ENCODE measurements around the gene KRTAP4-11.
"Not testable (repeated sequence)": the region's sequence is repeated elsewhere in the genome, so short reads cannot be mapped to it uniquely, and the experiment has no call there.

Gene KRTAP4-11

DNA sequence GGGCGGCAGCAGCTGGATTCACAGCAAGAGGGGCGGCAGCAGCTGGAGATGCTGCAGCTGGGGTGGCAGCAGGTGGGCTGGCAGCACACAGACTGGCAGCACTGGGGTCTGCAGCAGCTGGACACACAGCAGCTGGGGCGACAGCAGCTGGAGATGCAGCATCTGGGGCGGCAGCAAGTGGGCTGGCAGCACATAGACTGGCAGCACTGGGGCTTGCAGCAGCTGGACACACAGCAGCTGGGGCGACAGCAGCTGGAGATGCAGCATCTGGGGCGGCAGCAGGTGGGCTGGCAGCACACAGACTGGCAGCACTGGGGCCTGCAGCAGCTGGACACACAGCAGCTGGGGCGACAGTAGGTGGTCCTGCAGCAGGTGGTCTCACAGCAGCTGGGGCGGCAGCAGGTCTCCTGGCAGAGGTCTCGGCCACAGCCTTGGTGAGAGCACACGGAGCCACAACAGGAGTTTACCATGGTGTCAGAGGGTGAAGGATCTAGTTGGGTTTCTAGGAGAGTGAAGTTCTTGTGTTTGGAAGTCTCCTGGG lies at the start of gene KRTAP4-11:
KRTAP4-11 (minus strand) TSS at position 528 of the 541 bp plus-strand sequence; CDS start at position 470, 58 bp downstream.
- not testable (repeated sequence) for TF ChIP-seq GATA2, GATA3 (IDR thresholded peaks at IDR 0.05; ENCODE audit: low read depth, low read length)

DNA sequence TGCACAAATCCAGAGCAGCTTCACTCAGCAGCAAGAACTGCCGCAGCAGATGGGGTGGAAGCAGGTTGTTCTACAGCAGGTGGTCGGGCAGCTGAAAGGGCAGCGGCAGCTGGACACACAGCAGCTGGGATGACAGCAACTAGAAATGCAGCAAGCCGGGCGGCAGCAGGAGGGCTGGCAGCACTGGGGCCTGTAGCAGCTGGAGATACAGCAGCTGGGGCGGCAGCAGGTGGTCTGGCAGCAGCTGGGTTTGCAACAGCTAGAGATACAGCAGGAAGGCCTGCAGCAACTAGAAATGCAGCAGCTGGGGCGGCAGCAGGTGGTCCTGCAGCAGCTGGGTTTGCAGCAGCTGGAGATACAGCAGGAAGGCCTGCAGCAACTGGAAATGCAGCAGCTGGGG lies 49.4 kb upstream of the KRTAP4-11 start:
- TF ChIP-seq GATA2 (IDR thresholded peaks at IDR 0.05; ENCODE audit: low read depth, low read length) = no peak

DNA sequence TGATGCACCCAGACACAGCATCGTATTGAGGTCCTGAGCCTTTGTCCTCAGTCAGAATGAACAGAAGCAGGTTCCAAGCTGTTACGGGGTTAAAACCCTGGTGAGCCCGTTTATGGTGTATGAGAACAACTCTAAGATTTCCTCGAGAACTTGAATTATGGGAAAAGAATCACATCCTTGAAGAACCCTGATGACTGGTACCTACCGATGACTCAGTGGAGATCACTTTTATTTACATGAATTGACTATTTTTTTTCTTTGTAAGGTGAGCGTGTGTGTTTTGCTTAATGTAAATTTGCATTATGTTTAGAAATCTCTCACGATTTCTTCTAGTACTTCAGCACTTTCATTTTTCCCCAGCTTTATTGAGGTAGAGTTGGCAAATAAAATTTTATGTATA lies 45.7 kb upstream of the KRTAP4-11 start:
- TF ChIP-seq GATA3 (IDR thresholded peaks at IDR 0.05; ENCODE audit: low read depth, low read length) (no peak), GATA2 (IDR thresholded peaks at IDR 0.05; ENCODE audit: low read depth, low read length) (no peak)

DNA sequence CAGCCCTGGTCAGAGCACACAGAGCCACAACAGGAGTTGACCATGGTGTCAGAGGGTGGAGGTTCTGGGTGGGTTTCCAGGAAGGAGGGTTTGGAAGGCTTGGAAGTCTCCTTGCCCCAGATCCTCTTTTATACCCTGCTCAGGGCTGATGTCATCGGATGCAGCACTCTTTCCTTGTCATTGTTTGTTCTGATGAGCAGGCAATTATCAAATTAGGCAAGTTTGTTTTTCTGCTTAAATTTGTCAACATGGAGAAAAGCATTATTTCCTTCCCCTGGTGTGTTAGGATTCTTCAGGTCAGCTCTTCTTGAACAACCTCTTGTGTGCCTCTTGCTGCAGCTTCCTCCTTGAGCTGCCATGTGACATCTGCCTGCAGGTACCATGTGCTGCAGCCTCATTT lies 42.5 kb upstream of the KRTAP4-11 start, which contains the start of gene KRTAP4-4:
KRTAP4-4 (minus strand) TSS at position 101 of the 400 bp plus-strand sequence; CDS start at position 44, 57 bp downstream.
- TF ChIP-seq GATA2 (IDR thresholded peaks at IDR 0.05; ENCODE audit: low read depth, low read length) = no peak
- no peak for TF ChIP-seq GATA3 (IDR thresholded peaks at IDR 0.05; ENCODE audit: low read depth, low read length)

DNA sequence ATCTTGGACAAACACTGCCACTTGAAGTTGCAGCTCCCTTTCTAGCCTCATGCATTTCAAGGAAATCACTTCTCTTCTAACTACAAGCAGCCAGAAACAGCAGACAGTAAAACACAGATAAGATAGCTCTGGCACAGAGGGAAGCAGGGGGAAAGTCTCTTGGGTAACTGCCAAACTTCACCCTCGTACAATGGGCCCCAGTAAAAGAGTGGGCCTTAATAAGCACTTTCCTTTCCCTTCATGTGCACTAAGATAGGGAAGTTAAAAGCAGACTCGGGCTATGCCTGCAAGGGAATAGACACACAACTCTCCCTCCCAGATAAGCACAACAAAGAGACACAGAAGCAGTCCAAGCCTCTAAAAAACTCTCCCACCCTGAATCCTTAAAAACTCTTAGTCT lies 35.7 kb upstream of the KRTAP4-11 start:
- TF ChIP-seq GATA2 (IDR thresholded peaks at IDR 0.05; ENCODE audit: low read depth, low read length) (no peak), GATA3 (IDR thresholded peaks at IDR 0.05; ENCODE audit: low read depth, low read length) (no peak)

DNA sequence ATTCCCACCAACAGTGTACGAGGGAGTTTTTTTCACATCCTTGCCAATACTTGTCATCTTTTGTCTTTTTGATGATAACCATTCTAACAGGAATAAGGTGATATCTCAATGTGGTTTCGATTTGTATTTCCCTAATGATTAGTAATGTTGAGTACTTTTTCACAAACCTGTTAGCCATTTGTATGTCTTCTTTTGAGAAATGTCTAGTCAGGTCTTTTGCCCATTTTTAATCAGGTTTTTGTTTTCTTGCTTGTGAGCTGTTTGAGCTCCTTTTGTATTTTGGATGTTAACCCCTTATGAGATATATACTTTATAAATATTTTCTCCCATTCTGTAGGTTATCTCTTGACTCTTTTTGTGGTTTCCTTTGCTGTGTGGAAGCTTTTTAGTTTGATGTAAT lies 33.4 kb upstream of the KRTAP4-11 start:
- TF ChIP-seq GATA2 (IDR thresholded peaks at IDR 0.05; ENCODE audit: low read depth, low read length) (no peak), GATA3 (IDR thresholded peaks at IDR 0.05; ENCODE audit: low read depth, low read length) (no peak)

DNA sequence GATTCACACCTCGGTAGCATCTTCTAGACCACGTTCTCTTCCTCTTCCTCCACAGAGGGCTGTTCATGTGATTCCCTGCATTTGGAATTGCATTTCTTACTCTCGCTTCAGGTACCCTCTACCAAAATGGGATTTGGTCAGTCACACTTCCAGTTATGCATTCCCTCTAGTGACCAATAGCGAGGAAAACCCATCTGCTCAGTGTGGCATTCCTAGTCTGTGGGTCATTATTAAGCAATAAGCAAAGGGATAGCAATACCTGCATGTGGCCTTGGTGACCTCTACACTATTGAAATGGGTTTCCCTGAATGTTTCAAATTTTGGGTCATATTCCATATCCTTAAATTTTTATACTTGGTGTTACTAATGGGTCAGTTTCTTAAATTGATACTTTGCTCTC lies 31.9 kb upstream of the KRTAP4-11 start:
- TF ChIP-seq GATA3 (IDR thresholded peaks at IDR 0.05; ENCODE audit: low read depth, low read length) = no peak
- TF ChIP-seq GATA2 (IDR thresholded peaks at IDR 0.05; ENCODE audit: low read depth, low read length) = no peak

DNA sequence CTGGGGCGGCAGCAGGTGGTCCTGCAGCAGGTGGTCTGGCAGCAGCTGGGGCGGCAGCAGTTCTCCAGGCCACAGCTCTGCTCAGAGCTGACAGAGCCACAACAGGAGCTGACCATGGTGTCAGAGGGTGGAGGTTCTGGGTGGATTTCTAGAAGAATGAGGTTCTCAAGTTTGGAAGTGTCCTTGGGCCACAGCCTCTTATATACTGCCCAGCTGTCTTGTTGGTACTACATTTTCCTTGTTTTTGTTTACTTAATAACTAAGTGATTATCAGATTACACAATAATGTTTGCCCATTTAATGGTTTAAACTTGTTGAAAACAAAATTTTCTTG lies 31.4 kb upstream of the KRTAP4-11 start, which contains the start of gene KRTAP4-5:
KRTAP4-5 (minus strand) TSS at position 174 of the 334 bp plus-strand sequence; CDS start at position 116, 58 bp downstream.
- TF ChIP-seq GATA3 (IDR thresholded peaks at IDR 0.05; ENCODE audit: low read depth, low read length) (no peak), GATA2 (IDR thresholded peaks at IDR 0.05; ENCODE audit: low read depth, low read length) (no peak)

DNA sequence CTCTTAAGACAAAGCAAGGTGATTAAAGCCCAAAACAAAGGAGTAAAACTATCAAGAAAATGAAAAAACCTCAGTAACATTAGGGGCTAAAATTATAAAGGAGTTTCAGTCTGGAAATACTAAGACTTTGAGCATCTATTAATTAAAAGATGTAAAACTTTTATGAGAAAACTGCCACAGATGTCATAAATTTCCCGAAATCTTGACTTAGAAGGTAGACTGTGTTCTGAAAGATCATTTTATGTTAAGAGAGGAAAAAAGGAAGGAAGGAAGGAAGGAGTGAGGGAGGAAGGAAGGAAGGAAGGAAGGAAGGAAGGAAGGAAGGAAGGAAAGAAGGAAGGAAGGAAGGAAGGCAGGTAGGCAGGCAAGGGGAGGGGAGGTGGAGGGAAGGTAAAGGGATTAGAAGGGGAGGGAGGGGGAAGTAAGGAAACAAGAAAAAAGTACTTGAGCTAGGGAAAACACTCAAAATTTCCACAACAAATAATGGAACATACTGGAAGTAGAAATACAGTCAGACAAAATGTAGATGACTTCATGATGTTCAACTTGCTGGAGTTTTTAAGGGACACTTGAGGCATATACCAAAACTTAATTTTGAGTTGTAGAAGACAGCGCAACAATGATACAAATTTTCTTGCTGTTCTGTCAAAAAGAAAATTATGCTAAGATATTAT lies 29.5 kb upstream of the KRTAP4-11 start:
- no peak for TF ChIP-seq GATA2 (IDR thresholded peaks at IDR 0.05; ENCODE audit: low read depth, low read length)
- TF ChIP-seq GATA3 (IDR thresholded peaks at IDR 0.05; ENCODE audit: low read depth, low read length) = no peak

DNA sequence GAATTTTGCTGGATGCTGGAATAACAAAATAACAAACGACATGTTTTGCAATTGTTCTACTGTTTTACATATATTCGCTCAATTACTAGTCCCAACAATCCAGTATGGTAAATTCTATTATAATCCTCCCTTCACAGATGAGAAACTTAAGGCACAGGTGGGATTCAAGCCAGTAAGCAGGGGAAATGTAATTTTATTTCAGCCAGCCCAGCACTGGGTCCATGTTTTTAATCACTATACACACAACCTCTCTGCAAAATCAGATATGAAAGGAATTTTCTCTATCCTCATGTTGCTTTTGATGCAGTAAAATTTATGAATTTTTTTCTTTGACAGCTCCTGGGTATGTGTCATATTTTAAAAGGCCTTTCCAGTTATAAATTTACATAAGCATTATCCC lies 27.1 kb upstream of the KRTAP4-11 start:
- TF ChIP-seq GATA3 (IDR thresholded peaks at IDR 0.05; ENCODE audit: low read depth, low read length) (no peak), GATA2 (IDR thresholded peaks at IDR 0.05; ENCODE audit: low read depth, low read length) (no peak)

DNA sequence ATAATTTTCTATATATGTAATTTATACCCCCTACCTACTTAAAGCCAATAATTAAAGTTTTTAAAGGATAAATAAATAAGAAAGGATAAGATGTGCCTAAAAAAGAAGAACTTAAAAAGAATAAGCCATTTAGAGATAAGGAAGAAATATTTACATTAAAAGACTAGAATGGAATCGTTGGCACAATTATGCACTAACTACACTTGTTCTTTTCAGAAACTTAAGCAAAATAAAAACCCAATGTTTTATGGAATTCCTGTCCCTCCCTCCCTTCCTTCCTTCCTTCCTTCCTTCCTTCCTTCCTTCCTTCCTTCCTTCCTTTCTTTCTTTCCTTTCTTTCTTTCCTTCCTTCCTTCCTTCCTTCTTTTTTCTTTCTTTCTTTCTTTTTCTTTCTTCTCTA lies 26.7 kb upstream of the KRTAP4-11 start:
- TF ChIP-seq GATA3 (IDR thresholded peaks at IDR 0.05; ENCODE audit: low read depth, low read length) = no peak
- no peak for TF ChIP-seq GATA2 (IDR thresholded peaks at IDR 0.05; ENCODE audit: low read depth, low read length)

DNA sequence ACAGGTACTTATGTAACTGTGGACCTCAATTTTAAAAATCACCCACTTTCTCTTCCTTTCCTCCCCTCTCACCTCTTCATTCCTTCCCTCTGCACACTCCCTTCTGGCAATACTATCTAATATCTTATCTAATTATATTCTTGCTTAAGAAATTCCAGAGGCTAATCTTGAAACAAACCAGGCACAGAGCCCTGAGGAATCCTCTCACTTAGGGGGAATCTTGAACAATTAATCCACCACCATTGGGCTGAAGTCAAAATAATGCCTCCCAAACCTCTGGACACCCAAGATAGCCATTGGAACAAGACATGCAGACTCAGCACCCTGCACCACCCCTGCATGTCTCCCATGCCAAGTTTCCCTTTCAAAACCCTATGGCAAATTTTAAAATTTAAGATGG lies 23.2 kb upstream of the KRTAP4-11 start:
- TF ChIP-seq GATA3 (IDR thresholded peaks at IDR 0.05; ENCODE audit: low read depth, low read length) (no peak), GATA2 (IDR thresholded peaks at IDR 0.05; ENCODE audit: low read depth, low read length) (no peak)

DNA sequence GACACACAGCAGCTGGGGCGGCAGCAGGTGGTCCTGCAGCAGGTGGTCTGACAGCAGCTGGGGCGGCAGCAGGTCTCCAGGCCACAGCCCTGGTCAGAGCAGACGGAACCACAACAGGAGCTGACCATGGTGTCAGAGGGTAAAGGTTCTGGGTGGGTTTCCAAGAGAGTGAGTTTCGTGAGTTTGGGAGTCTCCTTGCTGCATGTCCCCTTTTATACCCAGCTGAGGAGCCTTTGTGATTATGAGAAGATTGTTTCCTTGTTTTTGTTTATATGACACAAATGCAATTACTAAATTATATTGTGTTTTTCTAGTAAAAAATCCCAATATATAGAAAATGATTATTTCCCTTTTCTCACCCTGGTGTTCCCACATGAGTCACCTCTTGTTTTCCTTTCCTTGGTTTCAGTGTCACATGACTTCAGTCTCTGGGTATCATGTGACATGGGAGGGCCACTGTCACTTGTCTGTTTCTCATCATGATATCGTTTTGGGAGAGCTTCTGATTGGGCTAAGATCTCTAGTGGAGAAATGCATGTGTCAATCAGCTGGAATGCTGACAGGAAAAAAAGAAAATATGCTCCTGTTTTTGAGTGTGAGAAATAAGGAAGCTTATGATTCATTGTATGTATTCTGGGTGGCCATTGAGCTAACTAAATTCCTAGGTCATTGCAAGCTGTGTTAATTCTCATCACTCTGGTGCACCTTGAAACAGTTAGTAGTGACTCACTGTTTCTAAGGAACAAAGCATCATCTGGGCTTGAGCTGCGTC lies 22.4 kb upstream of the KRTAP4-11 start, which contains the start of gene KRTAP4-6:
KRTAP4-6 (minus strand) TSS at position 185 of the 772 bp plus-strand sequence; CDS start at position 128, 57 bp downstream.
- TF ChIP-seq GATA3 (IDR thresholded peaks at IDR 0.05; ENCODE audit: low read depth, low read length) (no peak), GATA2 (IDR thresholded peaks at IDR 0.05; ENCODE audit: low read depth, low read length) (no peak)

DNA sequence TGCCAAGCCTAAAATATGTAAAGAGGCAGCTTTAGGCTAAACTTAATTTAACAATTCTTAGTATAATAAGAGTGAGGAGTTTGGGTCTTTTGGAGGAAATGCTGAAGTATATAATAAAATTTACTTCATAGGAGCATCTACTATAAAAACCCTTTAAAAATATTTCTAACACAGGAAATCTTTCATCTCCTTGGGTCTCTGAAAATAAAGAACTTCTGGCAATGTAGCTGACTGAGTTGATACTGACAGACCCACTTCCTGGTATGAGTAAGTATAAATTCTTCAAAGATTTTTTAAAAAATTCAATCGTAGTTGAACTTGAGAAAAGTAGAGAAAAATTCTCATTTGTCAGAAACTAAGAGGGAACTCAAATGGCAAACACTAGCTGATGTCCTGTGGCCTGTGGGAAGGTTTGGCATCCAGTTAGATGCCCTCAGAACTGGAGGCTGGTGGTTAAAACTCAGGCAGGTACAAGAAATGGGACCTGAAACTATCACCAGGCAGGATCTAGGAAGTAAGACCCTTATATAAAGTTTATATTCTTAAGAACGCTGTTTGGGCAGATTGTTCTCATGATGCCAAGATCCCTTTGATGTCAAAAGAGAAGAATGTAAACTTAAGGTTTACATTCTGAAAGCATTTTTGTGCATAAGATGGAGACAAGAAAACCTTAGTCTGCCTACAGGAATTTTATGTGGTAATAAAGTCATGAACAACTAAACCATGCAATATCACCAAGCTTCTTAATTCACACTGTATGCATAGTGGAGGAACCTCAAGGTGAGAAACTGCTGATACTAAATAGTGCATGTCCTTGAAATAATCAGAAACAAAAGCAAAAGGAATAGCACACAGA lies 15.9 kb upstream of the KRTAP4-11 start:
- TF ChIP-seq GATA3 (IDR thresholded peaks at IDR 0.05; ENCODE audit: low read depth, low read length) (no peak), GATA2 (IDR thresholded peaks at IDR 0.05; ENCODE audit: low read depth, low read length) (no peak)

All from SH-SY5Y (cell line).